GM23338 (cell line): Measurements from ENCODE around the gene LCP1. TPM values are rescaled to one million over a fixed set of nuclear protein-coding genes. Genes with fewer than 3 reads are reported as not detected.

Experiments
- ATAC-seq: fragments of 200-7000 bp; cut with Tn5 transposase; 3 replicates; pipeline ENCODE4 v1.9.1; 2020
- DNase-seq: peaks from one replicate; pipeline ENCODE4 v3.0.0-alpha.2; 2015; ENCODE audit warnings: low spot score
- H2AFZ ChIP-seq: fragments of 200-600 bp; sonication (generic); 2 replicates; pipeline ENCODE4 v1.8.0; 2016; ENCODE audit warnings: antibody characterized with exemption, mild to moderate bottlenecking, moderate library complexity
- H3F3A ChIP-seq: fragments of 200-600 bp; sonication (generic); replicated peaks from 2 replicates; pipeline ENCODE4 v1.8.0; 2017; ENCODE audit warnings: antibody characterized with exemption, mixed run types, low read depth
- H3K27ac ChIP-seq: fragments of 200-600 bp; sonication (generic); 2 replicates; pipeline ENCODE4 v1.6.1; 2016; ENCODE audit warnings: low read depth
- H3K27me3 ChIP-seq: fragments of 200-600 bp; sonication (generic); 2 replicates; pipeline ENCODE4 v1.8.0; 2016; ENCODE audit warnings: mild to moderate bottlenecking, mixed run types, moderate library complexity; ENCODE audit not compliant: insufficient read depth
- H3K36me3 ChIP-seq: fragments of 200-600 bp; sonication (generic); 2 replicates; pipeline ENCODE4 v1.8.0; 2016; ENCODE audit warnings: mild to moderate bottlenecking; ENCODE audit not compliant: insufficient read depth
- H3K4me1 ChIP-seq: fragments of 200-600 bp; sonication (generic); 2 replicates; pipeline ENCODE4 v1.8.0; 2016; ENCODE audit warnings: mild to moderate bottlenecking, moderate library complexity; ENCODE audit not compliant: insufficient read depth
- H3K4me2 ChIP-seq: fragments of 200-600 bp; sonication (generic); 2 replicates; pipeline ENCODE4 v1.7.1; 2017; ENCODE audit warnings: mixed run types
- H3K4me3 ChIP-seq: fragments of 200-600 bp; sonication (generic); 2 replicates; pipeline ENCODE4 v1.6.1; 2016; ENCODE audit warnings: mixed run types
- H3K79me2 ChIP-seq: fragments of 200-600 bp; sonication (generic); replicated peaks from 2 replicates; pipeline ENCODE4 v1.8.0; 2017; ENCODE audit warnings: mild to moderate bottlenecking; ENCODE audit not compliant: insufficient read depth
- H3K9me2 ChIP-seq: fragments of 200-600 bp; sonication (generic); 2 replicates; pipeline ENCODE4 v1.8.0; 2017; ENCODE audit not compliant: insufficient read depth
- H4K20me1 ChIP-seq: fragments of 200-600 bp; sonication (generic); replicated peaks from 2 replicates; pipeline ENCODE4 v1.8.0; 2017; ENCODE audit warnings: mild to moderate bottlenecking; ENCODE audit not compliant: insufficient read depth
- H3K27ac Mint-ChIP-seq: 2 replicates; pipeline ENCODE4 v1.8.0; 2020; ENCODE audit warnings: inconsistent platforms, mild to moderate bottlenecking, moderate library complexity, mixed read lengths
- H3K27me3 Mint-ChIP-seq: 3 replicates; pipeline ENCODE4 v1.8.0; 2022; ENCODE audit warnings: low read depth, mild to moderate bottlenecking, moderate library complexity, mixed read lengths, inconsistent platforms; ENCODE audit not compliant: insufficient read depth, poor library complexity
- H3K36me3 Mint-ChIP-seq: 3 replicates; pipeline ENCODE4 v1.8.0; 2021; ENCODE audit warnings: low read depth, mild to moderate bottlenecking, inconsistent platforms, moderate library complexity, mixed read lengths
- H3K4me1 Mint-ChIP-seq: 3 replicates; pipeline ENCODE4 v1.8.0; 2020; ENCODE audit warnings: mild to moderate bottlenecking, inconsistent platforms, mixed read lengths
- H3K4me3 Mint-ChIP-seq: 3 replicates; pipeline ENCODE4 v1.8.0; 2021; ENCODE audit warnings: moderate library complexity, mild to moderate bottlenecking, inconsistent platforms, mixed read lengths
- H3K9me3 Mint-ChIP-seq: 3 replicates; pipeline ENCODE4 v1.8.0; 2020; ENCODE audit warnings: moderate library complexity, mild to moderate bottlenecking, inconsistent platforms, mixed read lengths
- CREB1 ChIP-seq: fragments of 250-450 bp; sonication (Bioruptor Pico); IDR thresholded peaks from 2 replicates; pipeline ENCODE4 v1.5.0; 2020; ENCODE audit warnings: low read depth, mild to moderate bottlenecking, moderate library complexity
- ETS1 ChIP-seq: IDR thresholded peaks from 2 replicates; pipeline ENCODE4 v1.6.1; 2016; ENCODE audit warnings: antibody characterized with exemption
- EZH2 ChIP-seq: fragments of 200-600 bp; sonication (generic); IDR thresholded peaks from one replicate; pipeline ENCODE4 v1.8.0; 2017; ENCODE audit warnings: antibody characterized with exemption, mild to moderate bottlenecking, low read depth; ENCODE audit not compliant: unreplicated experiment
- EZH2phosphoT487 ChIP-seq: fragments of 200-600 bp; sonication (generic); IDR thresholded peaks from one replicate; pipeline ENCODE4 v1.8.1; 2018; ENCODE audit warnings: antibody characterized with exemption; ENCODE audit not compliant: unreplicated experiment
- JUNB ChIP-seq: IDR thresholded peaks from one replicate; pipeline ENCODE4 v1.6.1; 2016; ENCODE audit warnings: antibody characterized with exemption; ENCODE audit not compliant: unreplicated experiment
- NANOG ChIP-seq: IDR thresholded peaks from 2 replicates; pipeline ENCODE4 v1.6.1; 2016; ENCODE audit warnings: antibody characterized with exemption, borderline replicate concordance
- POLR2AphosphoS5 ChIP-seq: IDR thresholded peaks from 2 replicates; pipeline ENCODE4 v1.6.1; 2016; ENCODE audit warnings: antibody characterized with exemption, low read depth
- STAT1 ChIP-seq: IDR thresholded peaks from one replicate; pipeline ENCODE4 v1.6.1; 2016; ENCODE audit warnings: antibody characterized with exemption; ENCODE audit not compliant: unreplicated experiment
- ZNF331 ChIP-seq: fragments of 250-450 bp; sonication (Bioruptor Pico); IDR thresholded peaks from 2 replicates; pipeline ENCODE4 v1.5.0; 2020; ENCODE audit warnings: low read depth, mild to moderate bottlenecking, moderate library complexity
- ZNF462 ChIP-seq: fragments of 250-450 bp; sonication (Bioruptor Pico); IDR thresholded peaks from 2 replicates; pipeline ENCODE4 v1.5.0; 2020; ENCODE audit warnings: mild to moderate bottlenecking, moderate library complexity
- polyA plus RNA-seq: library from polyadenylated mRNA; unstranded; fragments of >200 nt; fragmentation: Nextera tagmentation; extraction: Ambion mirVana; gene quantifications from 2 replicates; pipeline ENCODE4 v1.2.1, GENCODE V29; 2016
- total RNA-seq: library from RNA; depleted of rRNA; stranded (reverse); fragments of >200 nt; shearing (Covaris generic); gene quantifications from 2 replicates; pipeline ENCODE4 v1.2.3, GENCODE V29; 2014
- TF ChIP-seq, protein P1 (sequence below), 2 experiments: fragments of 200-600 bp in 1 of 2; sonication (generic) in 1 of 2; conservative IDR thresholded peaks; 2 replicates each; pipeline versions ENCODE4 v1.5.1 to v1.6.1; 2016 to 2017; ENCODE audit warnings: antibody characterized with exemption in 2 of 2, low read depth in 2 of 2, mild to moderate bottlenecking in 2 of 2, moderate library complexity in 1 of 2

LCP1 gene
- total and polyA plus RNA-seq, 2 experiments from 2014 or later, result 1.9 to 3.4 TPM

DNA sequence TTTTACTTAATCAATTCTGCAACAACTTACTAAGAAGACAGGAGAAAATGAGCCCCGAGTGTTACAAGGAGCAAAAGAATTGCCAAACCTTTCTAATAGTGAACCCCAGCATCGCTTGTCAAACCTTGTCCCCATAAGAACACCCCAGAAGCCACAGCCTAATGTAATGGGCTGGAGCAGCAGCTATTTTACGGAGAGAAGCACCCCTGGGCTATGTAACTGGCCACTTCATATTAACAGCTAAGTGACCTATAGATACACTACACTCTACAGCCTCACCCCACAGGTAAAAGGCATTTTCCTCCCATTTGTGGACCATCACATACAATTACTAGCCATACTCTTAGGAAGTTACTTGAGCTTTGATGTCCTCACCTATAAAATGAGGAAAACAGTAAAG, 49.9 kb downstream of the LCP1 start:
- ATAC-seq, result no peak
- Histone ChIP-seq H3K79me2 (no peaks in the 10 kb centered on the region), H3K4me3 (no peak overlapping the region), H3K4me1 (peaks cover 8% of the 10 kb centered on the region; the same call in 1 of the 2 replicates), H3K4me2 (no peak overlapping the region), H4K20me1 (no peaks in the 10 kb centered on the region), H3K27ac (no peak overlapping the region), H3K36me3 (no peaks in the 10 kb centered on the region), H3K9me2 (no peaks in the 10 kb centered on the region), H3F3A (no peaks in the 10 kb centered on the region), H3K27me3 (no peaks in the 10 kb centered on the region), H2AFZ (no peak overlapping the region)
- Mint-ChIP-seq H3K27me3 (peaks cover 2% of the 10 kb centered on the region), H3K36me3 (no peaks in the 10 kb centered on the region), H3K4me1 (peaks cover 24% of the 10 kb centered on the region), H3K4me3 (no peak overlapping the region), H3K27ac (no peak overlapping the region), H3K9me3 (no peaks in the 10 kb centered on the region)
- TF ChIP-seq EZH2phosphoT487 (no peak), JUNB (no peak), STAT1 (no peak)
- no peak for DNase-seq

- Histone ChIP-seq H3K4me1 (peaks cover 4% of the 10 kb centered on the region; the same call in 1 of the 2 replicates), H3K79me2 (no peaks in the 10 kb centered on the region), H3K4me3 (no peak overlapping the region), H3K27me3 (no peaks in the 10 kb centered on the region), H4K20me1 (no peaks in the 10 kb centered on the region), H3K4me2 (no peak overlapping the region), H3K27ac (no peak overlapping the region), H3F3A (no peaks in the 10 kb centered on the region), H3K9me2 (no peaks in the 10 kb centered on the region), H2AFZ (no peak overlapping the region), H3K36me3 (no peaks in the 10 kb centered on the region)
- Mint-ChIP-seq H3K9me3 (no peaks in the 10 kb centered on the region), H3K4me1 (peaks cover 21% of the 10 kb centered on the region), H3K4me3 (no peak overlapping the region), H3K36me3 (no peaks in the 10 kb centered on the region), H3K27me3 (peaks cover 2% of the 10 kb centered on the region), H3K27ac (no peak overlapping the region)
- DNase-seq (no peak), ATAC-seq (no peak)
- no peak for TF ChIP-seq EZH2phosphoT487
- no peak for TF ChIP-seq ZNF462
- TF ChIP-seq STAT1, result no peak
- TF ChIP-seq POLR2AphosphoS5, result no peak
- TF ChIP-seq CREB1 (CRISPR knock-in tag), result no peak
- TF ChIP-seq ETS1, result no peak
- TF ChIP-seq JUNB, result no peak
- no peak for TF ChIP-seq EZH2
- TF ChIP-seq ZNF331, result no peak
- TF ChIP-seq, protein P1, sequence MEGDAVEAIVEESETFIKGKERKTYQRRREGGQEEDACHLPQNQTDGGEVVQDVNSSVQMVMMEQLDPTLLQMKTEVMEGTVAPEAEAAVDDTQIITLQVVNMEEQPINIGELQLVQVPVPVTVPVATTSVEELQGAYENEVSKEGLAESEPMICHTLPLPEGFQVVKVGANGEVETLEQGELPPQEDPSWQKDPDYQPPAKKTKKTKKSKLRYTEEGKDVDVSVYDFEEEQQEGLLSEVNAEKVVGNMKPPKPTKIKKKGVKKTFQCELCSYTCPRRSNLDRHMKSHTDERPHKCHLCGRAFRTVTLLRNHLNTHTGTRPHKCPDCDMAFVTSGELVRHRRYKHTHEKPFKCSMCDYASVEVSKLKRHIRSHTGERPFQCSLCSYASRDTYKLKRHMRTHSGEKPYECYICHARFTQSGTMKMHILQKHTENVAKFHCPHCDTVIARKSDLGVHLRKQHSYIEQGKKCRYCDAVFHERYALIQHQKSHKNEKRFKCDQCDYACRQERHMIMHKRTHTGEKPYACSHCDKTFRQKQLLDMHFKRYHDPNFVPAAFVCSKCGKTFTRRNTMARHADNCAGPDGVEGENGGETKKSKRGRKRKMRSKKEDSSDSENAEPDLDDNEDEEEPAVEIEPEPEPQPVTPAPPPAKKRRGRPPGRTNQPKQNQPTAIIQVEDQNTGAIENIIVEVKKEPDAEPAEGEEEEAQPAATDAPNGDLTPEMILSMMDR (conservative IDR thresholded peaks at IDR 0.05; ENCODE audit: low read depth in 2 of 2), result no peak
- TF ChIP-seq NANOG, result no peak
These were observed 50.3 kb downstream of the LCP1 start for GRCh38 chr13:46131705-46132104.
